Spleen (tissue), 11 donors: Measurements from ENCODE around the gene RNF157. TPM values are rescaled to one million over a fixed set of nuclear protein-coding genes. Genes with fewer than 3 reads are reported as not detected.
A peak's percentile ranks its signal among the peaks of the same experiment; 100 is the strongest.
"Not testable (repeated sequence)": the region's sequence is repeated elsewhere in the genome, so short reads cannot be mapped to it uniquely, and the experiment has no call there.

Experiments
- DNase-seq: peaks from one replicate; pipeline ENCODE4 v3.0.0-alpha.2; 2020
- H3K27ac ChIP-seq, 8 donors: fragments of 200-600 bp; sonication (generic) in 7 of 8; 1 replicate in 4 of 8; 2 replicates in 4 of 8; pipeline versions ENCODE4 v1.5.0 to v1.8.0; 2016 to 2021; ENCODE audit warnings: inconsistent platforms in 4 of 8, mild to moderate bottlenecking in 4 of 8, moderate library complexity in 1 of 8
- H3K27me3 ChIP-seq, 7 donors: fragments of 200-600 bp; sonication (generic) in 6 of 7; replicated peaks in 1 of 7; 1 replicate in 4 of 7; 2 replicates in 3 of 7; pipeline versions ENCODE4 v1.5.0 to v1.8.0; 2016 to 2021; ENCODE audit warnings: inconsistent platforms in 3 of 7, mild to moderate bottlenecking in 1 of 7
- H3K36me3 ChIP-seq, 6 donors: fragments of 200-600 bp; sonication (generic) in 5 of 6; 1 replicate in 4 of 6; 2 replicates in 2 of 6; pipeline versions ENCODE4 v1.5.0 to v1.8.0; 2016 to 2021; ENCODE audit warnings: inconsistent platforms in 2 of 6
- H3K4me1 ChIP-seq, 6 donors: fragments of 200-600 bp; sonication (generic) in 5 of 6; 1 replicate in 3 of 6; 2 replicates in 3 of 6; pipeline versions ENCODE4 v1.5.0 to v1.8.0; 2016 to 2021; ENCODE audit warnings: inconsistent platforms in 3 of 6
- H3K4me3 ChIP-seq, 8 donors: fragments of 200-600 bp; sonication (generic) in 7 of 8; 1 replicate in 4 of 8; 2 replicates in 4 of 8; pipeline versions ENCODE4 v1.5.0 to v1.8.0; 2016 to 2021; ENCODE audit warnings: inconsistent platforms in 4 of 8, mild to moderate bottlenecking in 4 of 8, moderate library complexity in 2 of 8
- H3K9me3 ChIP-seq, 8 donors: fragments of 200-600 bp; sonication (generic) in 7 of 8; 1 replicate in 4 of 8; 2 replicates in 4 of 8; pipeline versions ENCODE4 v1.5.0 to v1.8.0; 2016 to 2021; ENCODE audit warnings: inconsistent platforms in 4 of 8
- CTCF ChIP-seq, 11 experiments: fragments of 200-600 bp in 7 of 11; fragments of 450-650 bp in 4 of 11; sonication (generic) in 4 of 11; IDR thresholded peaks in 8 of 11; conservative IDR thresholded peaks in 3 of 11; 1 replicate in 7 of 11; 2 replicates in 4 of 11; pipeline versions ENCODE4 v1.4.0 to v1.8.0; 2016 to 2021; ENCODE audit warnings: antibody characterized with exemption in 11 of 11, inconsistent platforms in 4 of 11, mild to moderate bottlenecking in 1 of 11
- POLR2A ChIP-seq, 3 donors: fragments of 450-650 bp; IDR thresholded peaks; one replicate each; pipeline ENCODE4 v1.5.1; 2017; ENCODE audit warnings: antibody characterized with exemption in 3 of 3, mild to moderate bottlenecking in 1 of 3
- POLR2AphosphoS5 ChIP-seq, 3 donors: sonication (generic); formaldehyde crosslinking; IDR thresholded peaks; one replicate each; pipeline ENCODE4 v1.5.1; 2017; ENCODE audit warnings: antibody characterized with exemption in 3 of 3
- WGBS, 5 donors: extraction: QIAGEN DNeasy Blood & Tissue Kit in 3 of 5; methylation state at CpG; one replicate each; pipeline versions ENCODE4 v1.1.5 to v1.1.7; 2013 to 2018; 5-methylcytosine and 5-hydroxymethylcytosine counted together
- intact Hi-C: fragments of 100-400 bp; cut with DNase I; formaldehyde crosslinking; loops from one replicate; pipeline ENCODE4 v1.15.0; 2023; ENCODE audit warnings: low total_unique reads
- polyA plus RNA-seq, 3 donors: library from polyadenylated mRNA; stranded (reverse); fragments of 200-250 nt; gene quantifications; one replicate each; pipeline ENCODE4 v1.2.1, GENCODE V29; 2013
- total RNA-seq, 7 donors: library from RNA; depleted of rRNA in 3 of 7; stranded (reverse); fragments of >200 nt in 3 of 7; fragmentation: NEBNext Ultra II Directional in 4 of 7; extraction: Animal tissue kit (Norgen Biotek cat#: 25700) in 4 of 7; gene quantifications; one replicate each; pipeline versions ENCODE4 v1.1.0 to v1.2.1, GENCODE V29; 2016 to 2021
- donor health status: healthy with polysubstance abuse.
- donor health status: DM: no; HTN: no; CAD: no; lungs with moderate emphysema.
- donor health status: DM: no; HTN: no; CAD: no.
- donor health status: Bipolar disorder and iron deficiency.
- donor health status: healthy.
- donor health status: DM: no; HTN: no; CAD: no.
- donor health status: DM: yes; HTN: yes; CAD: no.

Gene RNF157
- total and polyA plus RNA-seq, 10 donors: 0.89 to 13.0 (median 7.6) TPM

- intact Hi-C loops: no loop called here
- Histone ChIP-seq H3K27ac (peak overlapping the region in 1 of 8 donors; percentile 7), H3K4me1 (peaks cover 15 to 52% (median 24%) of the 10 kb centered on the region in 6 donors), H3K27me3 (no peaks in the 10 kb centered on the region), H3K9me3 (no peaks in the 10 kb centered on the region), H3K4me3 (no peak overlapping the region), H3K36me3 (no peaks in the 10 kb centered on the region)
- no peak for DNase-seq
- TF ChIP-seq POLR2A (IDR thresholded peaks at IDR 0.05): no peak
- TF ChIP-seq POLR2AphosphoS5 (IDR thresholded peaks at IDR 0.05): no peak
- TF ChIP-seq CTCF (IDR thresholded peaks at IDR 0.05 in 8 of 11, conservative IDR thresholded peaks at IDR 0.05 in 3 of 11): no peak
- WGBS, 5 donors: 88 to 96% (median 94%) methylated on average over 5 of the region's 5 CpGs
Observed at GRCh38 chr17:76254275-76254674, 14.0 kb upstream of the RNF157 start.

- no peak for TF ChIP-seq POLR2AphosphoS5 (IDR thresholded peaks at IDR 0.05)
- TF ChIP-seq POLR2A (IDR thresholded peaks at IDR 0.05): no peak
- no peak for TF ChIP-seq CTCF (IDR thresholded peaks at IDR 0.05 in 8 of 11, conservative IDR thresholded peaks at IDR 0.05 in 3 of 11)
- no peak for DNase-seq
- H3K4me3 ChIP-seq: no peak overlapping the region
- intact Hi-C loops: no loop called here
- no peaks in the 10 kb centered on the region for H3K36me3 ChIP-seq
- peaks cover 15 to 51% (median 24%) of the 10 kb centered on the region in 6 donors for H3K4me1 ChIP-seq
- no peaks in the 10 kb centered on the region for H3K9me3 ChIP-seq
- H3K27me3 ChIP-seq: no peaks in the 10 kb centered on the region
- WGBS, 5 donors: 89 to 95% (median 92%) methylated on average over 7 of the region's 7 CpGs
- peak overlapping the region in 5 of 8 donors; percentile 7 to 94 (median 89) for H3K27ac ChIP-seq
Observed at GRCh38 chr17:76253841-76254240, 13.5 kb upstream of the RNF157 start.

- H3K4me1 ChIP-seq: peaks cover 15 to 51% (median 24%) of the 10 kb centered on the region in 6 donors
- DNase-seq, H3K9me3 ChIP-seq, H3K27me3 ChIP-seq, H3K36me3 ChIP-seq, intact Hi-C loops: not testable (repeated sequence)
- H3K27ac ChIP-seq: peak overlapping the region; percentile 6 to 94 (median 87)
- peak overlapping the region in 2 of 8 donors; percentile 6 to 50 for H3K4me3 ChIP-seq
- 77 to 90% (median 84%) methylated on average over 23 of the region's 23 CpGs for whole genome bisulfite sequencing, 5 donors
Observed at GRCh38 chr17:76252967-76253766, 12.9 kb upstream of the RNF157 start.

- no peaks in the 10 kb centered on the region for H3K9me3 ChIP-seq
- intact Hi-C loops: no loop called here
- H3K36me3 ChIP-seq: no peaks in the 10 kb centered on the region
- WGBS, 5 donors: 23 to 29% (median 25%) methylated on average over 11 of the region's 11 CpGs
- DNase-seq: peak; percentile 91
- peak overlapping the region; percentile 51 to 94 (median 87) for H3K27ac ChIP-seq
- peak overlapping the region in 3 of 8 donors; percentile 6 to 50 (median 13) for H3K4me3 ChIP-seq
- H3K27me3 ChIP-seq: no peaks in the 10 kb centered on the region
- TF ChIP-seq CTCF (IDR thresholded peaks at IDR 0.05 in 8 of 11, conservative IDR thresholded peaks at IDR 0.05 in 3 of 11) (peak in 1 of 11 experiments; percentile 16), POLR2AphosphoS5 (IDR thresholded peaks at IDR 0.05) (peak; percentile 29 to 88 (median 60)), POLR2A (IDR thresholded peaks at IDR 0.05) (no peak)
- H3K4me1 ChIP-seq: peaks cover 15 to 55% (median 24%) of the 10 kb centered on the region in 6 donors
Observed at GRCh38 chr17:76252040-76252954, 12.0 kb upstream of the RNF157 start.
